ENCODE measurements around the gene IL4.
"Not testable (repeated sequence)": the region's sequence is repeated elsewhere in the genome, so short reads cannot be mapped to it uniquely, and the experiment has no call there.

Gene IL4

GRCh38 chr5:132689513-132689912 is 15.7 kb downstream of the IL4 start:
- no peak overlapping the region for H3K9ac ChIP-seq (ENCODE audit: low read depth, low read length)
- no peak overlapping the region for H3K27ac ChIP-seq (ENCODE audit: low read length)
- no peaks in the 10 kb centered on the region for H3K36me3 ChIP-seq (ENCODE audit: insufficient read depth, low read depth, low read length)
- no peaks in the 10 kb centered on the region for H3K9me3 ChIP-seq (ENCODE audit: insufficient read depth, low read depth, low read length)
- no peak overlapping the region for H3K4me3 ChIP-seq (ENCODE audit: low read length)
- H3K4me1 ChIP-seq (ENCODE audit: insufficient read depth, low read length): no peaks in the 10 kb centered on the region
- H3K27me3 ChIP-seq (ENCODE audit: insufficient read depth, low read length): no peaks in the 10 kb centered on the region

GRCh38 chr5:132690156-132690555 is 16.4 kb downstream of the IL4 start:
- Histone ChIP-seq H3K4me3 (ENCODE audit: low read length) (no peak overlapping the region), H3K4me1 (ENCODE audit: insufficient read depth, low read length) (no peaks in the 10 kb centered on the region), H3K27ac (ENCODE audit: low read length) (no peak overlapping the region), H3K36me3 (ENCODE audit: insufficient read depth, low read depth, low read length) (no peaks in the 10 kb centered on the region), H3K9me3 (ENCODE audit: insufficient read depth, low read depth, low read length) (no peaks in the 10 kb centered on the region), H3K27me3 (ENCODE audit: insufficient read depth, low read length) (no peaks in the 10 kb centered on the region), H3K9ac (ENCODE audit: low read depth, low read length) (no peak overlapping the region)

GRCh38 chr5:132691755-132692631 is 18.2 kb downstream of the IL4 start:
- H3K27me3 ChIP-seq (ENCODE audit: insufficient read depth, low read length); H3K9me3 ChIP-seq (ENCODE audit: insufficient read depth, low read depth, low read length); H3K27ac ChIP-seq (ENCODE audit: low read length); H3K9ac ChIP-seq (ENCODE audit: low read depth, low read length); H3K4me1 ChIP-seq (ENCODE audit: insufficient read depth, low read length); H3K4me3 ChIP-seq (ENCODE audit: low read length); H3K36me3 ChIP-seq (ENCODE audit: insufficient read depth, low read depth, low read length): not testable (repeated sequence)

GRCh38 chr5:132692632-132692967 is 18.8 kb downstream of the IL4 start:
- no peaks in the 10 kb centered on the region for H3K9me3 ChIP-seq (ENCODE audit: insufficient read depth, low read depth, low read length)
- no peaks in the 10 kb centered on the region for H3K4me1 ChIP-seq (ENCODE audit: insufficient read depth, low read length)
- no peak overlapping the region for H3K9ac ChIP-seq (ENCODE audit: low read depth, low read length)
- no peak overlapping the region for H3K27ac ChIP-seq (ENCODE audit: low read length)
- H3K27me3 ChIP-seq (ENCODE audit: insufficient read depth, low read length): no peaks in the 10 kb centered on the region
- H3K4me3 ChIP-seq (ENCODE audit: low read length): no peak overlapping the region
- H3K36me3 ChIP-seq (ENCODE audit: insufficient read depth, low read depth, low read length): peaks cover 6% of the 10 kb centered on the region; the same call in 1 of the 2 replicates

- Histone ChIP-seq H3K36me3 (ENCODE audit: insufficient read depth, low read depth, low read length) (peaks cover 30% of the 10 kb centered on the region), H3K9me3 (ENCODE audit: insufficient read depth, low read depth, low read length) (no peaks in the 10 kb centered on the region), H3K4me1 (ENCODE audit: insufficient read depth, low read length) (no peaks in the 10 kb centered on the region), H3K27ac (ENCODE audit: low read length) (no peak overlapping the region), H3K4me3 (ENCODE audit: low read length) (no peak overlapping the region), H3K27me3 (ENCODE audit: insufficient read depth, low read length) (no peaks in the 10 kb centered on the region), H3K9ac (ENCODE audit: low read depth, low read length) (no peak overlapping the region)
Observed at GRCh38 chr5:132695956-132696355, 22.2 kb downstream of the IL4 start.

GRCh38 chr5:132704875-132705274 is 31.1 kb downstream of the IL4 start:
- H3K4me3 ChIP-seq (ENCODE audit: low read length): no peak overlapping the region

GRCh38 chr5:132708645-132709044 is 34.9 kb downstream of the IL4 start:
- no peak overlapping the region for H3K4me3 ChIP-seq (ENCODE audit: low read length)
- no peaks in the 10 kb centered on the region for H3K27me3 ChIP-seq (ENCODE audit: insufficient read depth, low read length)
- H3K9ac ChIP-seq (ENCODE audit: low read depth, low read length): no peak overlapping the region
- no peaks in the 10 kb centered on the region for H3K9me3 ChIP-seq (ENCODE audit: insufficient read depth, low read depth, low read length)
- H3K4me1 ChIP-seq (ENCODE audit: insufficient read depth, low read length): no peaks in the 10 kb centered on the region
- H3K36me3 ChIP-seq (ENCODE audit: insufficient read depth, low read depth, low read length): no peaks in the 10 kb centered on the region
- no peak overlapping the region for H3K27ac ChIP-seq (ENCODE audit: low read length)

More at GRCh38 chr5:132704875-132705274, 31.1 kb downstream of the IL4 start:
- Histone ChIP-seq H3K9ac (ENCODE audit: low read depth, low read length) (no peak overlapping the region), H3K4me1 (ENCODE audit: insufficient read depth, low read length) (no peaks in the 10 kb centered on the region), H3K27ac (ENCODE audit: low read length) (no peak overlapping the region), H3K27me3 (ENCODE audit: insufficient read depth, low read length) (no peaks in the 10 kb centered on the region), H3K9me3 (ENCODE audit: insufficient read depth, low read depth, low read length) (no peaks in the 10 kb centered on the region), H3K36me3 (ENCODE audit: insufficient read depth, low read depth, low read length) (peaks cover 26% of the 10 kb centered on the region)

GRCh38 chr5:132714456-132715307 is 40.9 kb downstream of the IL4 start:
- Histone ChIP-seq H3K27ac (ENCODE audit: low read length) (no peak overlapping the region), H3K9ac (ENCODE audit: low read depth, low read length) (no peak overlapping the region), H3K36me3 (ENCODE audit: insufficient read depth, low read depth, low read length) (no peaks in the 10 kb centered on the region), H3K9me3 (ENCODE audit: insufficient read depth, low read depth, low read length) (no peaks in the 10 kb centered on the region), H3K27me3 (ENCODE audit: insufficient read depth, low read length) (no peaks in the 10 kb centered on the region), H3K4me3 (ENCODE audit: low read length) (no peak overlapping the region), H3K4me1 (ENCODE audit: insufficient read depth, low read length) (no peaks in the 10 kb centered on the region)

- H3K4me3 ChIP-seq (ENCODE audit: low read length): no peak overlapping the region
- H3K27ac ChIP-seq (ENCODE audit: low read length): no peak overlapping the region
- no peak overlapping the region for H3K9ac ChIP-seq (ENCODE audit: low read depth, low read length)
- H3K36me3 ChIP-seq (ENCODE audit: insufficient read depth, low read depth, low read length): no peaks in the 10 kb centered on the region
- H3K27me3 ChIP-seq (ENCODE audit: insufficient read depth, low read length): no peaks in the 10 kb centered on the region
- no peaks in the 10 kb centered on the region for H3K9me3 ChIP-seq (ENCODE audit: insufficient read depth, low read depth, low read length)
- no peaks in the 10 kb centered on the region for H3K4me1 ChIP-seq (ENCODE audit: insufficient read depth, low read length)
Observed at GRCh38 chr5:132718544-132719312, 44.9 kb downstream of the IL4 start.

GRCh38 chr5:132725745-132726144 is 52.0 kb downstream of the IL4 start:
- Histone ChIP-seq H3K4me1 (ENCODE audit: insufficient read depth, low read length) (no peaks in the 10 kb centered on the region), H3K4me3 (ENCODE audit: low read length) (no peak overlapping the region), H3K27ac (ENCODE audit: low read length) (no peak overlapping the region), H3K9me3 (ENCODE audit: insufficient read depth, low read depth, low read length) (no peaks in the 10 kb centered on the region), H3K9ac (ENCODE audit: low read depth, low read length) (no peak overlapping the region), H3K27me3 (ENCODE audit: insufficient read depth, low read length) (no peaks in the 10 kb centered on the region), H3K36me3 (ENCODE audit: insufficient read depth, low read depth, low read length) (peaks cover 6% of the 10 kb centered on the region; the same call in 1 of the 2 replicates)

- Histone ChIP-seq H3K9me3 (ENCODE audit: insufficient read depth, low read depth, low read length) (no peaks in the 10 kb centered on the region), H3K4me1 (ENCODE audit: insufficient read depth, low read length) (no peaks in the 10 kb centered on the region), H3K4me3 (ENCODE audit: low read length) (no peak overlapping the region), H3K36me3 (ENCODE audit: insufficient read depth, low read depth, low read length) (peaks cover 13% of the 10 kb centered on the region; the same call in 1 of the 2 replicates), H3K27ac (ENCODE audit: low read length) (no peak overlapping the region), H3K27me3 (ENCODE audit: insufficient read depth, low read length) (no peaks in the 10 kb centered on the region), H3K9ac (ENCODE audit: low read depth, low read length) (no peak overlapping the region)
Observed at GRCh38 chr5:132729896-132730295, 56.1 kb downstream of the IL4 start.
